Skeletal muscle tissue (tissue), 4 donors: ENCODE results near the gene FAR1. TPM values are rescaled to one million over a fixed set of nuclear protein-coding genes. Genes with fewer than 3 reads are reported as not detected.

Experiments used
- H3K27ac ChIP-seq: one replicate; pipeline ENCODE4 v1.7.0; 2013; ENCODE audit warnings: mild to moderate bottlenecking, low read depth, low read length, inconsistent platforms
- H3K27me3 ChIP-seq, 3 donors: one replicate each; pipeline ENCODE4 v1.7.0; 2013; ENCODE audit warnings: low read length in 3 of 3; ENCODE audit not compliant: control insufficient read depth in 3 of 3, insufficient read depth in 3 of 3
- H3K36me3 ChIP-seq, 3 donors: one replicate each; pipeline ENCODE4 v1.7.0; 2013; ENCODE audit warnings: low read length in 3 of 3; ENCODE audit not compliant: control insufficient read depth in 3 of 3, insufficient read depth in 3 of 3
- H3K4me1 ChIP-seq, 3 donors: one replicate each; pipeline ENCODE4 v1.7.0; 2013; ENCODE audit warnings: low read length in 3 of 3, mild to moderate bottlenecking in 3 of 3; ENCODE audit not compliant: control insufficient read depth in 3 of 3, insufficient read depth in 3 of 3
- H3K4me3 ChIP-seq, 3 donors: one replicate each; pipeline ENCODE4 v1.7.0; 2013; ENCODE audit warnings: low read length in 3 of 3
- H3K9ac ChIP-seq, 3 donors: one replicate each; pipeline ENCODE4 v1.7.0; 2013; ENCODE audit warnings: low read length in 3 of 3, mild to moderate bottlenecking in 3 of 3, moderate library complexity in 2 of 3, low read depth in 1 of 3
- H3K9me3 ChIP-seq, 3 donors: one replicate each; pipeline ENCODE4 v1.7.0; 2013; ENCODE audit warnings: low read length in 3 of 3; ENCODE audit not compliant: control insufficient read depth in 3 of 3
- total RNA-seq: library from RNA; depleted of rRNA; stranded (reverse); fragments of >200 nt; gene quantifications from one replicate; pipeline ENCODE4 v1.2.3, GENCODE V29; 2014
- donor health status: Osteomylitis.

Gene FAR1
- total RNA-seq, 1 donor from 2014 or later, result 37.6 TPM

DNA sequence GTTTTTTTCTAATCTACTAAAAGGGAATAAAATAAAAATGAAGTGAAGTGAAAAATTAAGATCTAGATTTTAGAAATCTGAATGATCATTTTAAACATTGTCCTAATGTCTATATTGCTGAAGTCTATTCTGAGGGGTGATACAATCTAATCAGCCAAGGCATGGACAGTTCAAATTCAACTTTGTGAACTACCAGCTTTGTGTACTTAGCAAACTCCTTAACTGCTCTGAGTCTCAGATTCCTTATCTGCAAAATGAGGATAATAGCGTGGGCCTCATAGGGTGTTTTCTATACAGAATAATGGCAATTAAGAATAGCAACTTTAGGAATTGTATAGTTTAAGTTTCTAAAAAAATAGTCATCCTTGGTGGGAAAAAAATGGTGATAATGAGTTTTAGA lies 31.4 kb downstream of the FAR1 start:
- H3K4me1 ChIP-seq, result no peaks in the 10 kb centered on the region
- H3K9ac ChIP-seq, result no peak overlapping the region
- no peaks in the 10 kb centered on the region for H3K27me3 ChIP-seq
- H3K9me3 ChIP-seq, result no peaks in the 10 kb centered on the region
- peaks cover 2 to 8% (median 6%) of the 10 kb centered on the region in 3 donors for H3K36me3 ChIP-seq
- H3K4me3 ChIP-seq, result no peak overlapping the region
- H3K27ac ChIP-seq, result no peak overlapping the region

DNA sequence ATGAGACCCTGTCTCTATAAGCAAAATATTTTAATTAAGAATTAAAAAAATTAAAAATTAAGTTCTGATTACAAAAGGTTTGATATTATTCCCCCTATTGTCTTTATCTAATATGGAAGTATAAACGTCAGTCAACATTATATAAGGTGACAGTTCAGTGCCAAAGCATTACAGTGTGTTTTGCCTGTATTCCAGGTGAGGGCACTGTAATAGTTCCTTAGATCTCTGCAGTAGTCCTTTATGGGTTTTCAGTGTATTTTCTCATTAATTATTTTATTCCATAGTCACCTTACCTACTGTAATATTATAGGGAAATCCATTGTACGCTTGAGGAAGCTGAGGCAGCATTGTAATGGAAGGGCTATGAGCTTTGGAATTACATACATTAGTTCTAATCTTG lies 33.0 kb downstream of the FAR1 start:
- H3K36me3 ChIP-seq, result peaks cover 0 to 3% (median 3%) of the 10 kb centered on the region in 3 donors
- H3K9me3 ChIP-seq, result no peaks in the 10 kb centered on the region
- no peak overlapping the region for H3K27ac ChIP-seq
- no peak overlapping the region for H3K9ac ChIP-seq
- H3K4me1 ChIP-seq, result no peaks in the 10 kb centered on the region
- H3K27me3 ChIP-seq, result no peaks in the 10 kb centered on the region
- H3K4me3 ChIP-seq, result no peak overlapping the region

DNA sequence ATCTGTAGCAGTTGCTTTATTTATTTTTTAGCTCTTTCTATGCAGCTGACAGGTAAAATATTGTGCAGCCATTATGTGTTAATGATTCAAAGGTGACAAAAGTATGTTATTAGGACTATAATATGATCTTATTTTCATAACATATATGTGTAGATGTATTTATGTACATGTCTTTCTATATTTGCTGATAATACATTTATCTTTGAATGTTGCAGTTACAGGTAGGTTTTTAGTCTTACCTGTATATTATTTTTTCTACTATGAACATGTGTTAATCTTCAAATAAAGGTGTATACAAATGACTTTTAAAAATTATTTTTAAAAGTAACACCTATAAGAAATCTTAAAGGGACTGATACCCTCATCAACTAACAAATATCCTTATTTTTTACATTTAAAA lies 33.6 kb downstream of the FAR1 start:
- no peak overlapping the region for H3K4me3 ChIP-seq
- H3K36me3 ChIP-seq, result peaks cover 0 to 3% (median 0%) of the 10 kb centered on the region in 3 donors
- no peaks in the 10 kb centered on the region for H3K4me1 ChIP-seq
- H3K9me3 ChIP-seq, result no peaks in the 10 kb centered on the region
- H3K27ac ChIP-seq, result no peak overlapping the region
- no peaks in the 10 kb centered on the region for H3K27me3 ChIP-seq
- no peak overlapping the region for H3K9ac ChIP-seq

GRCh38 chr11:13705710-13706109 lies 37.2 kb downstream of the FAR1 start:
- Histone ChIP-seq H3K4me3 (no peak overlapping the region), H3K27ac (no peak overlapping the region), H3K36me3 (peaks cover 3 to 10% (median 3%) of the 10 kb centered on the region in 3 donors), H3K9me3 (no peaks in the 10 kb centered on the region), H3K9ac (no peak overlapping the region), H3K4me1 (no peaks in the 10 kb centered on the region), H3K27me3 (no peaks in the 10 kb centered on the region)

DNA sequence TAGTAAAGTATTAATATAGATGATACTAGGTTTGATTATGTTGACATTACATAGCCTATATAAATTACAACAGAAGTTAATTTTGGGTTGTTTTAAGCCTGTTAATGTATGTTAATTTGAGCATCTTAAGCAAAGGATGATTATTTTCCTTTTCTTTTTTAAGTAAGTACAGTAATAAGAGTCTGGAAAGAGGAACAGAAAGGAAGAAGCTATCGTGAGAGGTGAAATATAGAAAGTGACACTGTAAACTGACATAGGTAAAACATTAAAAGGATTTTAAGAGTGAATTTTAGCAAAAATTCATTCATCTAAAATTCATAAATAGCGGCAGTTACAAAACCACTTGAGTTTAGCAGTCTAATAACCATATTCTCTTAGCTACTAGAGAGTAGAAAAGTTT lies 45.5 kb downstream of the FAR1 start:
- Histone ChIP-seq H3K4me1 (no peaks in the 10 kb centered on the region), H3K4me3 (no peak overlapping the region), H3K9ac (no peak overlapping the region), H3K36me3 (peaks cover 7 to 35% (median 28%) of the 10 kb centered on the region in 3 donors), H3K27ac (no peak overlapping the region), H3K27me3 (no peaks in the 10 kb centered on the region), H3K9me3 (no peaks in the 10 kb centered on the region)

GRCh38 chr11:13717331-13717730 lies 48.9 kb downstream of the FAR1 start:
- Histone ChIP-seq H3K27ac (no peak overlapping the region), H3K9me3 (no peaks in the 10 kb centered on the region), H3K36me3 (peaks cover 7 to 32% (median 22%) of the 10 kb centered on the region in 3 donors), H3K27me3 (no peaks in the 10 kb centered on the region), H3K9ac (no peak overlapping the region), H3K4me1 (no peaks in the 10 kb centered on the region), H3K4me3 (no peak overlapping the region)

DNA sequence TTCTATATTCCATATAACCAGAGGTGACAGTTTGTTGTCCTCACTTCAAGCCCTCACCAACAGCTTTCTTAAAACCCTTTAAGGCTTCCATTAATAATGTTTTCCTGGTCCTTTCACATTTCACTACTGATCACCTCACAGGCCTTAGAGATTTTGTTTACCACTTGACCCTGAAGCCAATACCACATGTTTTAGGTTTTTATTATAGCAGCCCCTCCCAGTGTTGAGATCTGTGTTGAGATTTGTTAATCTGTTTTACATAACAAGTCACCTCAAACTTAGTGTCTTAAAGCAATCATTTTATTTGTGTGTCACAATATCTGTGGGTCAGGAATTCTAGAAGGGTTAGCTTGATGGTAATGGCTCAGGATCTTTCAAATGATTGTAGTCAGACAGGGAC lies 49.9 kb downstream of the FAR1 start:
- Histone ChIP-seq H3K9me3 (no peaks in the 10 kb centered on the region), H3K4me1 (no peaks in the 10 kb centered on the region), H3K4me3 (no peak overlapping the region), H3K36me3 (peaks cover 5 to 28% (median 23%) of the 10 kb centered on the region in 3 donors), H3K27me3 (no peaks in the 10 kb centered on the region), H3K9ac (no peak overlapping the region), H3K27ac (no peak overlapping the region)

DNA sequence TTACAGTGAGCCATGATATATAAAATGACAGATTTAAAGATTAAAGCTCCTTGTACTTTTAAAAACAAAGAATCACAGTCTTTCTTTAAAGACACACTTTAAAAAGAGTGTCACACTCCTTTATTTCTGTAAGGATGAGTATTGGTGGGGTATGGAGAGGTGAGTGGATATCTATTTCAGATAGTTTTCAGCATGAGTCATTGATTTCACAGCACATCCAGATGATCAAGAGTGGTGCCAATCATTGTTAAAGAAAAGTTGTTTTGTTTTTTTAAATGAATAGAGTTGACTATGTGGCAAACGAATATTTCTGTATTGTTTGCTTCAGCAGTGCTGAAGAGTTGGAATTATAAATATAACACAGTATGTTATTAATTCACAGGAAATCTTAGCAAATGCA lies 52.5 kb downstream of the FAR1 start:
- H3K9me3 ChIP-seq, result no peaks in the 10 kb centered on the region
- no peak overlapping the region for H3K27ac ChIP-seq
- no peak overlapping the region for H3K9ac ChIP-seq
- no peaks in the 10 kb centered on the region for H3K27me3 ChIP-seq
- peaks cover 4 to 11% (median 11%) of the 10 kb centered on the region in 3 donors for H3K36me3 ChIP-seq
- no peaks in the 10 kb centered on the region for H3K4me1 ChIP-seq
- H3K4me3 ChIP-seq, result no peak overlapping the region

DNA sequence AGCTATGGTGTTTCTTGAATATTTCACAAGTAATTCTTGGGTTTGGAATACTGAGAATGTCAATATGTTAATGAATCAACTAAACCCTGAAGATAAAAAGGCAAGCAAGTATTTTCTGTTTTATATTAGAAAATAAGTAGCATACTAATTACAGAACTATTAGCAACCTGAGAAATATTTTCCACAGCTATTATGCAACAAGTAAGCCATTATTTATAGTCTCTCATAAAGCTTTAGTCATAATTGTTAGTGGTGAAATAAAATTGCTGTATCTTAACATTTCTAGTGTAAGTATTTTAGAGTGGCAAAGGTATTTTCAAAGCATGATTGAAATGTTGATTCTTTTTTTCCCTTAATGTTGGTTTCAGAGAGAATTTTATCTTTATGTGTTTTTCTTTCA lies 53.3 kb downstream of the FAR1 start:
- Histone ChIP-seq H3K27ac (no peak overlapping the region), H3K9me3 (no peaks in the 10 kb centered on the region), H3K27me3 (no peaks in the 10 kb centered on the region), H3K36me3 (peaks cover 4 to 8% (median 6%) of the 10 kb centered on the region in 3 donors), H3K9ac (no peak overlapping the region), H3K4me1 (no peaks in the 10 kb centered on the region), H3K4me3 (no peak overlapping the region)

DNA sequence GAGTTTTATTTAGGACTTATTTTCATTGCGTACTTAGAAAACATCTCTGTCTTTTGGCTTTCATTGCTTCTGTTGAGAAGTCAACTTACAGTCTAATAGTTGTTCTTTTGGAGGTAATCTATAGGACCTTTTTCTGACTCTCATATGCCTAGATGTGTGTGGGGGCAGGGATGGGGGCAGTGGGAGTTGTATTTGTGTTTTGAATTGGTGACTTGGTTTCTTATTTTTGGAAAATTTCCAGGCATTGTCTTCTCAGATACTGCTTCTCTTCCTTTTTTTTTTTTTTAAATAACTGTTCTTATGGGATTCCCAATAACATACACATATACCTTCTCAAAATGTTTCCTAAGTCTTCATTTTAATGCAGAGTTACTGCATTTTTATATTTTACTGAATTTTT lies 58.0 kb downstream of the FAR1 start:
- H3K36me3 ChIP-seq, result peaks cover 6 to 24% (median 20%) of the 10 kb centered on the region in 3 donors
- no peaks in the 10 kb centered on the region for H3K27me3 ChIP-seq
- H3K27ac ChIP-seq, result no peak overlapping the region
- no peak overlapping the region for H3K4me3 ChIP-seq
- H3K4me1 ChIP-seq, result no peaks in the 10 kb centered on the region
- H3K9ac ChIP-seq, result no peak overlapping the region
- no peaks in the 10 kb centered on the region for H3K9me3 ChIP-seq

DNA sequence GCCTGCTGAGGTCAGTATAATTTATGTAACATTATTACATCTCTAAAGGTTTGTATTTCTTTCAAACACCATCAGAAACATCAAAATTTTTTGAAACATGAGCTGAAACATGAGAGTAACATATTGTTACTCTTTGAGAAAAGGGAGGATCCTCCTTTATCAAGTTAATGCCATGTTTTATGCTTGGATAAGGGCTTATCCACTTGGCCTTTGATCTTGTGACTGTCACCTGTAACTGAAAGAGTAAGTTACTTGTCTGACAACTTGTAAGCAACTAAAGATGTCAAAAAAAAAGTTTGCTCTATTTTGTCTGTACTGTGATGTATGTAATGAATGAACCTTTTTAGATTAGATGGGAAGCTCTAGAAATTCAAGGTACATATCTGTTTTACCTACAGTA lies 59.6 kb downstream of the FAR1 start:
- H3K9me3 ChIP-seq, result no peaks in the 10 kb centered on the region
- H3K27ac ChIP-seq, result no peak overlapping the region
- H3K9ac ChIP-seq, result no peak overlapping the region
- no peak overlapping the region for H3K4me3 ChIP-seq
- H3K27me3 ChIP-seq, result no peaks in the 10 kb centered on the region
- H3K4me1 ChIP-seq, result no peaks in the 10 kb centered on the region
- H3K36me3 ChIP-seq, result peaks cover 6 to 22% (median 17%) of the 10 kb centered on the region in 3 donors
